Fibroblast of lung (primary cell): Measurements from ENCODE around the gene RPGR. TPM values are rescaled to one million over a fixed set of nuclear protein-coding genes. Genes with fewer than 3 reads are reported as not detected.

Experiments
- DNase-seq, 2 donors: peaks; one replicate each; pipeline versions ENCODE4 v3.0.0 to v3.0.0-alpha.2; 2010; ENCODE audit warnings: low read depth in 2 of 2
- H2AFZ ChIP-seq: 2 replicates; pipeline ENCODE4 v1.5.1; 2012; ENCODE audit warnings: low read length, control low read depth, inconsistent platforms
- H3K27ac ChIP-seq: 2 replicates; pipeline ENCODE4 v1.5.1; 2011; ENCODE audit warnings: low read length, control low read depth; ENCODE audit not compliant: insufficient read depth
- H3K27me3 ChIP-seq: 2 replicates; pipeline ENCODE4 v1.5.1; 2011; ENCODE audit warnings: mild to moderate bottlenecking, low read length; ENCODE audit not compliant: control insufficient read depth, insufficient read depth
- H3K36me3 ChIP-seq: 2 replicates; pipeline ENCODE4 v1.5.1; 2011; ENCODE audit warnings: low read length; ENCODE audit not compliant: control insufficient read depth, insufficient read depth
- H3K4me1 ChIP-seq: 2 replicates; pipeline ENCODE4 v1.5.1; 2011; ENCODE audit warnings: low read length; ENCODE audit not compliant: control insufficient read depth, insufficient read depth; ENCODE audit errors: extremely low read depth
- H3K4me2 ChIP-seq: 2 replicates; pipeline ENCODE4 v1.5.1; 2011; ENCODE audit warnings: low read length, control low read depth; ENCODE audit not compliant: insufficient read depth; ENCODE audit errors: extremely low read depth
- H3K4me3 ChIP-seq, 4 experiments: fragments of 200-600 bp in 1 of 4; sonication (generic) in 1 of 4; replicated peaks in 1 of 4; 2 replicates each; pipeline ENCODE4 v1.5.1; 2011 to 2016; ENCODE audit warnings: low read length in 4 of 4, low read depth in 3 of 4, mild to moderate bottlenecking in 3 of 4, control low read depth in 2 of 4, inconsistent platforms in 1 of 4, mixed read lengths in 1 of 4; ENCODE audit not compliant: insufficient read depth in 1 of 4; ENCODE audit errors: control extremely low read depth in 1 of 4
- H3K79me2 ChIP-seq: 2 replicates; pipeline ENCODE4 v1.5.1; 2012; ENCODE audit warnings: mild to moderate bottlenecking, low read length, inconsistent platforms; ENCODE audit not compliant: control insufficient read depth, insufficient read depth
- H3K9ac ChIP-seq: 2 replicates; pipeline ENCODE4 v1.5.1; 2011; ENCODE audit warnings: mild to moderate bottlenecking, low read length, control low read depth; ENCODE audit not compliant: insufficient read depth
- H3K9me3 ChIP-seq: 2 replicates; pipeline ENCODE4 v1.5.1; 2012; ENCODE audit warnings: low read depth, low read length; ENCODE audit not compliant: control insufficient read depth, insufficient read depth
- H4K20me1 ChIP-seq: 2 replicates; pipeline ENCODE4 v1.5.1; 2011; ENCODE audit warnings: low read length; ENCODE audit not compliant: control insufficient read depth, insufficient read depth; ENCODE audit errors: extremely low read depth
- CTCF ChIP-seq, 2 donors: IDR thresholded peaks in 1 of 2; conservative IDR thresholded peaks in 1 of 2; 1 replicate in 1 of 2; 2 replicates in 1 of 2; pipeline ENCODE4 v1.5.1; 2011 to 2012; ENCODE audit warnings: low read length in 2 of 2, control low read depth in 1 of 2, inconsistent platforms in 1 of 2, low read depth in 1 of 2, mild to moderate bottlenecking in 1 of 2
- EZH2 ChIP-seq: IDR thresholded peaks from 2 replicates; pipeline ENCODE4 v1.5.1; 2012; ENCODE audit warnings: low read length, control low read depth, mild to moderate bottlenecking; ENCODE audit errors: missing control alignments
- polyA plus RNA-seq, 2 donors: library from polyadenylated mRNA; depleted of rRNA in 1 of 2; stranded (reverse) in 1 of 2; unstranded in 1 of 2; fragments of >200 nt; gene quantifications; 2 replicates each; pipeline ENCODE4 v1.2.1, GENCODE V29; 2011 to 2012; ENCODE audit warnings: missing spikeins in 1 of 2
- total RNA-seq: library from RNA; depleted of rRNA; stranded (reverse); fragments of >200 nt; gene quantifications from 2 replicates; pipeline ENCODE4 v1.2.1, GENCODE V29; 2014

The RPGR gene
- total and polyA plus RNA-seq, 2 donors (not counting 1 experiment from before 2014, with no cell fraction given): 1.9 to 5.3 TPM

GRCh38 chrX:38342853-38343778 lies 15.8 kb upstream of the RPGR start:
- no peaks in the 10 kb centered on the region for H4K20me1 ChIP-seq
- TF ChIP-seq EZH2: no peak
- TF ChIP-seq CTCF (conservative IDR thresholded peaks at IDR 0.05 in 1 of 2, IDR thresholded peaks at IDR 0.05 in 1 of 2; ENCODE audit: low read depth in 1 of 2, low read length in 2 of 2): no peak
- no peak overlapping the region for H3K4me2 ChIP-seq
- no peak overlapping the region for H3K4me3 ChIP-seq
- no peaks in the 10 kb centered on the region for H3K4me1 ChIP-seq
- H3K9me3 ChIP-seq: no peaks in the 10 kb centered on the region
- no peak overlapping the region for H3K9ac ChIP-seq
- no peaks in the 10 kb centered on the region for H3K27me3 ChIP-seq
- H3K36me3 ChIP-seq: no peaks in the 10 kb centered on the region
- H2AFZ ChIP-seq: no peak overlapping the region
- H3K79me2 ChIP-seq: no peaks in the 10 kb centered on the region
- no peak for DNase-seq
- H3K27ac ChIP-seq: no peak overlapping the region

GRCh38 chrX:38341442-38341841 lies 14.1 kb upstream of the RPGR start:
- H2AFZ ChIP-seq: no peak overlapping the region
- no peaks in the 10 kb centered on the region for H3K27me3 ChIP-seq
- no peak overlapping the region for H3K9ac ChIP-seq
- no peaks in the 10 kb centered on the region for H3K9me3 ChIP-seq
- no peak for DNase-seq
- no peak overlapping the region for H3K4me2 ChIP-seq
- no peaks in the 10 kb centered on the region for H4K20me1 ChIP-seq
- no peak overlapping the region for H3K4me3 ChIP-seq
- no peak overlapping the region for H3K27ac ChIP-seq
- H3K4me1 ChIP-seq: no peaks in the 10 kb centered on the region
- H3K79me2 ChIP-seq: no peaks in the 10 kb centered on the region
- no peaks in the 10 kb centered on the region for H3K36me3 ChIP-seq
- TF ChIP-seq CTCF (conservative IDR thresholded peaks at IDR 0.05 in 1 of 2, IDR thresholded peaks at IDR 0.05 in 1 of 2; ENCODE audit: low read depth in 1 of 2, low read length in 2 of 2) (no peak), EZH2 (no peak)

DNA sequence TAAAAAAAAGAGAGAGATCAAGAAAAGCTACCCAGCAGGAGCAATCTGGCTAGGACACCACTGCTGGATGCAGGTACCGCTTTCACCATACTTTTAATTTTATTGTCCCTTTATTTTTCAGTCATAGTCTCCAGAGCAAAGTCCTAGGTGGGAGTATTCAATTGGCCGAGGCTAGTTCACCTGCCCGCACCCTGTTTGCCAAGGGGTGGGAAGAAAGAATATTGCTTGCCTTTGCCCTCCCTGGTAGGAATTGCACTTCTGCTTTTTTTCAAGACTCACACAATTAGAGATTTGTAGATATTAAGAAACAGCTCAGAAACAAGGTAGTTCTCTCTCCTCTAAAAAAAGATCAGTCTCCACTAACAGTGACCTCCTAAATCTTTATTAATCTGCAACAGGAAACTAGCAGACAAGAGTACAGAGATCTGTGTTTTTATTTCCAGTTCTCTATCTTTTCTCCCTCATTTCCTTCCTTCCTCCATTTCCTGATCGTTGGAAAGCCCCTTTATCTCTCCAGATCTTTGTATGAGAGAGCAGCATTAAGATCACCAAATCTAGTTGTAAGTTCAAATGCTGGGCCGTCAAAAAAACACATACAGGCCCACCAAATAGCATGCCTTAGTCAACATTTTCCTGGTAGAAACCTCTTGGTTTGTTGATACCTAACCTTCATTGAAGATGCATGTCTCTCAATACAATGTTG lies 9.4 kb upstream of the RPGR start:
- Histone ChIP-seq H3K9me3 (no peaks in the 10 kb centered on the region), H4K20me1 (no peaks in the 10 kb centered on the region), H3K79me2 (no peaks in the 10 kb centered on the region), H3K36me3 (no peaks in the 10 kb centered on the region), H2AFZ (no peak overlapping the region), H3K4me1 (no peaks in the 10 kb centered on the region), H3K4me2 (no peak overlapping the region), H3K27ac (no peak overlapping the region), H3K9ac (no peak overlapping the region), H3K4me3 (no peak overlapping the region), H3K27me3 (no peaks in the 10 kb centered on the region)
- DNase-seq: no peak
- no peak for TF ChIP-seq EZH2
- TF ChIP-seq CTCF (conservative IDR thresholded peaks at IDR 0.05 in 1 of 2, IDR thresholded peaks at IDR 0.05 in 1 of 2; ENCODE audit: low read depth in 1 of 2, low read length in 2 of 2): no peak
